Neural cell (in vitro differentiated cells): Measurements from ENCODE around the gene CTTN. TPM values are rescaled to one million over a fixed set of nuclear protein-coding genes. Genes with fewer than 3 reads are reported as not detected.

ENCODE experiments used
- H2AFZ ChIP-seq: fragments of 200-600, 300-800 bp; sonication (generic), shearing (Covaris generic); 2 replicates; pipeline ENCODE4 v1.6.0; 2014; ENCODE audit warnings: low read depth, mild to moderate bottlenecking, antibody characterized with exemption, low read length, moderate library complexity
- H3F3A ChIP-seq: fragments of 200-600 bp; shearing (Covaris generic); 2 replicates; pipeline ENCODE4 v1.6.1; 2016; ENCODE audit warnings: mild to moderate bottlenecking, moderate library complexity, mixed read lengths, antibody characterized with exemption, low read length; ENCODE audit not compliant: insufficient read depth, poor library complexity, severe bottlenecking
- H3K27ac ChIP-seq: fragments of 200-600, 300-800 bp; sonication (generic), shearing (Covaris generic); 2 replicates; pipeline ENCODE4 v1.5.1; 2014; ENCODE audit warnings: mild to moderate bottlenecking, low read length, moderate library complexity
- H3K27me3 ChIP-seq: fragments of 300-800, 200-600 bp; sonication (generic), shearing (Covaris generic); 2 replicates; pipeline ENCODE4 v1.6.0; 2014; ENCODE audit warnings: mild to moderate bottlenecking, low read depth, low read length, moderate library complexity; ENCODE audit not compliant: insufficient read depth
- H3K36me3 ChIP-seq: fragments of 300-800, 200-600 bp; sonication (generic), shearing (Covaris generic); 2 replicates; pipeline ENCODE4 v1.5.1; 2014; ENCODE audit warnings: mild to moderate bottlenecking, antibody characterized with exemption, low read length, moderate library complexity; ENCODE audit not compliant: insufficient read depth
- H3K4me2 ChIP-seq: fragments of 300-800, 200-600 bp; sonication (generic), shearing (Covaris generic); 2 replicates; pipeline ENCODE4 v1.6.0; 2014; ENCODE audit warnings: mild to moderate bottlenecking, low read length
- H3K4me3 ChIP-seq: fragments of 300-800, 200-600 bp; sonication (generic), shearing (Covaris generic); 2 replicates; pipeline ENCODE4 v1.5.1; 2014; ENCODE audit warnings: mild to moderate bottlenecking, low read length, moderate library complexity
- H3K79me2 ChIP-seq: fragments of 200-600 bp; shearing (Covaris generic); replicated peaks from 2 replicates; pipeline ENCODE4 v1.6.0; 2014; ENCODE audit warnings: mild to moderate bottlenecking, low read length, moderate library complexity; ENCODE audit not compliant: insufficient read depth
- H3K9ac ChIP-seq: fragments of 300-800, 200-600 bp; sonication (generic), shearing (Covaris generic); 2 replicates; pipeline ENCODE4 v1.6.1; 2016; ENCODE audit warnings: mild to moderate bottlenecking, low read length, mixed read lengths
- H3K9me2 ChIP-seq: fragments of 200-600 bp; shearing (Covaris generic); 2 replicates; pipeline ENCODE4 v1.6.1; 2016; ENCODE audit warnings: mild to moderate bottlenecking, low read length, mixed read lengths; ENCODE audit not compliant: insufficient read depth
- H3K9me3 ChIP-seq: fragments of 200-600, 300-800 bp; sonication (generic), shearing (Covaris generic); 2 replicates; pipeline ENCODE4 v1.6.1; 2016; ENCODE audit warnings: mild to moderate bottlenecking, mixed run types, low read length, moderate library complexity, mixed read lengths
- H4K20me1 ChIP-seq: fragments of 200-600 bp; shearing (Covaris generic); 2 replicates; pipeline ENCODE4 v1.6.1; 2016; ENCODE audit warnings: mild to moderate bottlenecking, mixed run types; ENCODE audit not compliant: insufficient read depth
- EP300 ChIP-seq: fragments of 450-650 bp; conservative IDR thresholded peaks from 2 replicates; pipeline ENCODE4 v1.6.1; 2014; ENCODE audit warnings: antibody characterized with exemption, mild to moderate bottlenecking, moderate library complexity; ENCODE audit not compliant: poor library complexity, severe bottlenecking
- EZH2 ChIP-seq: fragments of 200-600, 300-800 bp; shearing (Covaris generic), sonication (generic); IDR thresholded peaks from 2 replicates; pipeline ENCODE4 v1.6.1; 2014; ENCODE audit warnings: antibody characterized with exemption, low read length, borderline replicate concordance, mild to moderate bottlenecking; ENCODE audit not compliant: insufficient read depth, poor library complexity, severe bottlenecking
- MXI1 ChIP-seq: fragments of 450-650 bp; conservative IDR thresholded peaks from 2 replicates; pipeline ENCODE4 v1.6.1; 2014; ENCODE audit warnings: antibody characterized with exemption, mild to moderate bottlenecking; ENCODE audit not compliant: poor library complexity, severe bottlenecking
- POLR2AphosphoS5 ChIP-seq: IDR thresholded peaks from 2 replicates; pipeline ENCODE4 v1.6.1; 2012
- RAD21 ChIP-seq: fragments of 450-650 bp; conservative IDR thresholded peaks from 2 replicates; pipeline ENCODE4 v1.6.1; 2014; ENCODE audit warnings: antibody characterized with exemption, mild to moderate bottlenecking, moderate library complexity
- SMC3 ChIP-seq: fragments of 450-650 bp; conservative IDR thresholded peaks from 2 replicates; pipeline ENCODE4 v1.6.1; 2014; ENCODE audit warnings: antibody characterized with exemption, mild to moderate bottlenecking, moderate library complexity; ENCODE audit not compliant: poor library complexity
- TAF1 ChIP-seq: IDR thresholded peaks from 2 replicates; pipeline ENCODE4 v1.6.1; 2012; ENCODE audit warnings: low read depth
- polyA plus RNA-seq: library from polyadenylated mRNA; depleted of rRNA; stranded (reverse); fragments of >200 nt; gene quantifications from 2 replicates; pipeline ENCODE4 v1.2.3, GENCODE V29; 2014
- TF ChIP-seq, protein P1 (sequence below): IDR thresholded peaks from 2 replicates; pipeline ENCODE4 v1.6.1; 2012; ENCODE audit warnings: borderline replicate concordance
- TF ChIP-seq, protein P2 (sequence below): fragments of 450-650 bp; IDR thresholded peaks from 2 replicates; pipeline ENCODE4 v1.5.1; 2014; ENCODE audit warnings: antibody characterized with exemption, mild to moderate bottlenecking, moderate library complexity; ENCODE audit not compliant: poor library complexity, severe bottlenecking

Gene CTTN
- polyA plus RNA-seq, 1 donor from 2014 or later: 220 TPM

DNA sequence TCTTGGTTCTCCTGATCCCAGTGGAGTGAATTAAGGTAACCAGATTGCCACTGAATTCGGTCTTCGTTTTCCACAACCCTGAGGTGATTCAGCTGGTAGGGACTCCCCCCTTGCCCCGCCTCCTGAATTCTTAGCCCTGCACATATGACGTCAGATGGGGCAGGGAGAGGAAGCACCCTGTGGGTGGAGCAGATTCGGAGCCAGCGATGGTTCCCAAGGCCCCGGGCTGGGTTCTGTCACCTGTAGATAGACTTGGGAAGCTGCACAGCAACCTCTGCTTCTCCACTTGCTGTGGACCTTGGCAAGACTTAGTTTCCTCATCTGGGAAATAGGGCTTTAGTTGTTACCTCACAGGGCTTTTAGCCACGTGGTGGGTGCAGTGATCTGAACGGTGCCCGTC, 67.8 kb downstream of the CTTN start:
- H3K9me3 ChIP-seq: no peaks in the 10 kb centered on the region
- H3K9me2 ChIP-seq: no peaks in the 10 kb centered on the region
- TF ChIP-seq SMC3 (no peak), MXI1 (no peak), EZH2 (no peak), EP300 (no peak), TAF1 (no peak), POLR2AphosphoS5 (no peak), RAD21 (no peak)
- TF ChIP-seq, protein P1, sequence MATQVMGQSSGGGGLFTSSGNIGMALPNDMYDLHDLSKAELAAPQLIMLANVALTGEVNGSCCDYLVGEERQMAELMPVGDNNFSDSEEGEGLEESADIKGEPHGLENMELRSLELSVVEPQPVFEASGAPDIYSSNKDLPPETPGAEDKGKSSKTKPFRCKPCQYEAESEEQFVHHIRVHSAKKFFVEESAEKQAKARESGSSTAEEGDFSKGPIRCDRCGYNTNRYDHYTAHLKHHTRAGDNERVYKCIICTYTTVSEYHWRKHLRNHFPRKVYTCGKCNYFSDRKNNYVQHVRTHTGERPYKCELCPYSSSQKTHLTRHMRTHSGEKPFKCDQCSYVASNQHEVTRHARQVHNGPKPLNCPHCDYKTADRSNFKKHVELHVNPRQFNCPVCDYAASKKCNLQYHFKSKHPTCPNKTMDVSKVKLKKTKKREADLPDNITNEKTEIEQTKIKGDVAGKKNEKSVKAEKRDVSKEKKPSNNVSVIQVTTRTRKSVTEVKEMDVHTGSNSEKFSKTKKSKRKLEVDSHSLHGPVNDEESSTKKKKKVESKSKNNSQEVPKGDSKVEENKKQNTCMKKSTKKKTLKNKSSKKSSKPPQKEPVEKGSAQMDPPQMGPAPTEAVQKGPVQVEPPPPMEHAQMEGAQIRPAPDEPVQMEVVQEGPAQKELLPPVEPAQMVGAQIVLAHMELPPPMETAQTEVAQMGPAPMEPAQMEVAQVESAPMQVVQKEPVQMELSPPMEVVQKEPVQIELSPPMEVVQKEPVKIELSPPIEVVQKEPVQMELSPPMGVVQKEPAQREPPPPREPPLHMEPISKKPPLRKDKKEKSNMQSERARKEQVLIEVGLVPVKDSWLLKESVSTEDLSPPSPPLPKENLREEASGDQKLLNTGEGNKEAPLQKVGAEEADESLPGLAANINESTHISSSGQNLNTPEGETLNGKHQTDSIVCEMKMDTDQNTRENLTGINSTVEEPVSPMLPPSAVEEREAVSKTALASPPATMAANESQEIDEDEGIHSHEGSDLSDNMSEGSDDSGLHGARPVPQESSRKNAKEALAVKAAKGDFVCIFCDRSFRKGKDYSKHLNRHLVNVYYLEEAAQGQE: no peak
- TF ChIP-seq, protein P2, sequence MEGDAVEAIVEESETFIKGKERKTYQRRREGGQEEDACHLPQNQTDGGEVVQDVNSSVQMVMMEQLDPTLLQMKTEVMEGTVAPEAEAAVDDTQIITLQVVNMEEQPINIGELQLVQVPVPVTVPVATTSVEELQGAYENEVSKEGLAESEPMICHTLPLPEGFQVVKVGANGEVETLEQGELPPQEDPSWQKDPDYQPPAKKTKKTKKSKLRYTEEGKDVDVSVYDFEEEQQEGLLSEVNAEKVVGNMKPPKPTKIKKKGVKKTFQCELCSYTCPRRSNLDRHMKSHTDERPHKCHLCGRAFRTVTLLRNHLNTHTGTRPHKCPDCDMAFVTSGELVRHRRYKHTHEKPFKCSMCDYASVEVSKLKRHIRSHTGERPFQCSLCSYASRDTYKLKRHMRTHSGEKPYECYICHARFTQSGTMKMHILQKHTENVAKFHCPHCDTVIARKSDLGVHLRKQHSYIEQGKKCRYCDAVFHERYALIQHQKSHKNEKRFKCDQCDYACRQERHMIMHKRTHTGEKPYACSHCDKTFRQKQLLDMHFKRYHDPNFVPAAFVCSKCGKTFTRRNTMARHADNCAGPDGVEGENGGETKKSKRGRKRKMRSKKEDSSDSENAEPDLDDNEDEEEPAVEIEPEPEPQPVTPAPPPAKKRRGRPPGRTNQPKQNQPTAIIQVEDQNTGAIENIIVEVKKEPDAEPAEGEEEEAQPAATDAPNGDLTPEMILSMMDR: no peak

DNA sequence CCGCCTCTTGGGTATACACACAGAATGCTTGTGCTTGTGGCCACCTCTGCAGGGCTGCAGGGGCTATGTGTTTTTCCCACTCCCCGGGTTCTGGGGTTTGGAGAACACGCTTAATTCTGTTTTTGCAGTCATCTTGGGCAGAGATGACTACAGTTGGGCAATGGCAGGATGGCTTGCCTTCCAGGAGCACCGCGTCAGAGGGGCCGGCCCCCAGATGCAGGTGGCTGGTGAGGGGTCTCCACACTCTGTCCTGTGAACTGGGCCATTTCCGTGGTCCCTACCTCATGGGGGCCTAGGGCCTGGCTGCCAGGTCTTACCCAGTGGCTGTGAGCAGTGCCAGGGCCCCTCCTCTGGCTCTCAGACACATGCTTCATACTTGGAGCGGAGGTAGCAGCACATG, 68.3 kb downstream of the CTTN start:
- H3K9me2 ChIP-seq: no peaks in the 10 kb centered on the region

More for the DNA sequence above, 67.8 kb downstream of the CTTN start:
- Histone ChIP-seq H3K4me3 (no peak overlapping the region), H2AFZ (no peak overlapping the region), H3K27me3 (no peaks in the 10 kb centered on the region), H3K9ac (no peak overlapping the region), H3F3A (no peaks in the 10 kb centered on the region), H3K36me3 (no peaks in the 10 kb centered on the region), H3K4me2 (no peak overlapping the region), H4K20me1 (no peaks in the 10 kb centered on the region), H3K79me2 (no peaks in the 10 kb centered on the region), H3K27ac (no peak overlapping the region)

More for the DNA sequence above, 68.3 kb downstream of the CTTN start:
- TF ChIP-seq, protein P2: no peak
- TF ChIP-seq EZH2 (no peak), TAF1 (no peak), SMC3 (no peak), EP300 (no peak), RAD21 (no peak), MXI1 (no peak), POLR2AphosphoS5 (no peak)
- TF ChIP-seq, protein P1: no peak
- no peaks in the 10 kb centered on the region for H3K36me3 ChIP-seq
- H3K27me3 ChIP-seq: no peaks in the 10 kb centered on the region
- H3K4me3 ChIP-seq: no peak overlapping the region
- H3K27ac ChIP-seq: no peak overlapping the region
- H3F3A ChIP-seq: no peaks in the 10 kb centered on the region
- no peaks in the 10 kb centered on the region for H4K20me1 ChIP-seq
- peak overlapping the region; percentile 11 for H3K9ac ChIP-seq
- H3K79me2 ChIP-seq: no peaks in the 10 kb centered on the region
- H2AFZ ChIP-seq: no peak overlapping the region
- H3K4me2 ChIP-seq: no peak overlapping the region
- no peaks in the 10 kb centered on the region for H3K9me3 ChIP-seq
